GM12878 (cell line): ENCODE measurements around the gene EXD3. TPM values are rescaled to one million over a fixed set of nuclear protein-coding genes. Genes with fewer than 3 reads are reported as not detected.

Experiments
- BRCA1 ChIP-seq: IDR thresholded peaks from 2 replicates; pipeline ENCODE4 v1.6.1; 2011; ENCODE audit warnings: low read depth, low read length, improper control_type of control experiment
- CEBPZ ChIP-seq: fragments of 150-350 bp; IDR thresholded peaks from 2 replicates; pipeline ENCODE4 v1.6.1; 2016; ENCODE audit warnings: low read depth, low read length
- CUX1 ChIP-seq: IDR thresholded peaks from 2 replicates; pipeline ENCODE4 v1.6.1; 2012; ENCODE audit warnings: improper control_type of control experiment, low read depth, low read length; ENCODE audit not compliant: insufficient replicate concordance
- FOS ChIP-seq: IDR thresholded peaks from 3 replicates; pipeline ENCODE4 v1.6.1; 2011; ENCODE audit warnings: borderline replicate concordance; ENCODE audit not compliant: insufficient read length; ENCODE audit errors: extremely low read depth
- JUNB ChIP-seq: IDR thresholded peaks from 2 replicates; pipeline ENCODE4 v1.6.1; 2016; ENCODE audit warnings: antibody characterized with exemption, mild to moderate bottlenecking
- MEF2A ChIP-seq: IDR thresholded peaks from 2 replicates; pipeline ENCODE4 v1.6.1; 2011; ENCODE audit warnings: low read depth, mild to moderate bottlenecking, low read length, moderate library complexity; ENCODE audit not compliant: insufficient read depth
- MTA3 ChIP-seq: IDR thresholded peaks from 2 replicates; pipeline ENCODE4 v1.6.1; 2012; ENCODE audit warnings: low read length, inconsistent platforms, borderline replicate concordance
- MYB ChIP-seq: fragments of 150-350 bp; IDR thresholded peaks from 2 replicates; pipeline ENCODE4 v1.6.1; 2014; ENCODE audit warnings: mild to moderate bottlenecking, low read depth, low read length, borderline replicate concordance
- MYC ChIP-seq: IDR thresholded peaks from 2 replicates; pipeline ENCODE4 v1.6.1; 2011; ENCODE audit warnings: mild to moderate bottlenecking, low read length, moderate library complexity, inconsistent platforms; ENCODE audit not compliant: insufficient read depth, insufficient replicate concordance, insufficient read length, severe bottlenecking
- NRF1 ChIP-seq: conservative IDR thresholded peaks from 2 replicates; pipeline ENCODE4 v1.6.1; 2011; ENCODE audit warnings: mild to moderate bottlenecking, low read depth, low read length, improper control_type of control experiment
- PAX5 ChIP-seq: IDR thresholded peaks from 2 replicates; pipeline ENCODE4 v1.6.1; 2011; ENCODE audit warnings: low read depth, low read length, borderline replicate concordance
- POU2F2 ChIP-seq: IDR thresholded peaks from 3 replicates; pipeline ENCODE4 v1.6.1; 2011; ENCODE audit warnings: low read depth, mild to moderate bottlenecking, low read length, borderline replicate concordance
- SKIL ChIP-seq: fragments of 450-650 bp; IDR thresholded peaks from 2 replicates; pipeline ENCODE4 v1.6.1; 2017; ENCODE audit warnings: mild to moderate bottlenecking, low read depth, inconsistent platforms; ENCODE audit not compliant: poor library complexity, severe bottlenecking
- SMARCA5 ChIP-seq: fragments of 450-650 bp; IDR thresholded peaks from 2 replicates; pipeline ENCODE4 v1.6.1; 2017; ENCODE audit warnings: mild to moderate bottlenecking
- SP1 ChIP-seq: IDR thresholded peaks from one replicate; pipeline ENCODE4 v1.6.1; 2011; ENCODE audit warnings: low read depth, low read length
- SPI1 ChIP-seq: IDR thresholded peaks from 2 replicates; pipeline ENCODE4 v1.6.1; 2011; ENCODE audit warnings: low read depth, mild to moderate bottlenecking, low read length, moderate library complexity, borderline replicate concordance; ENCODE audit not compliant: insufficient read depth
- TCF12 ChIP-seq: IDR thresholded peaks from 2 replicates; pipeline ENCODE4 v1.6.1; 2011; ENCODE audit warnings: low read depth, mild to moderate bottlenecking, low read length
- YY1 ChIP-seq: IDR thresholded peaks from 2 replicates; pipeline ENCODE4 v1.6.1; 2011; ENCODE audit warnings: low read depth, mild to moderate bottlenecking, low read length
- ZNF622 ChIP-seq: fragments of 450-650 bp; IDR thresholded peaks from 2 replicates; pipeline ENCODE4 v1.6.1; 2017; ENCODE audit warnings: mild to moderate bottlenecking, inconsistent platforms
- polyA plus RNA-seq, 11 experiments: library from polyadenylated mRNA; depleted of rRNA in 4 of 11; unstranded in 6 of 11; stranded (reverse) in 5 of 11; fragments of >200 nt; fragmentation: Nextera tagmentation in 4 of 11; fragmentation: Illumina TruSeq in 1 of 11; extraction: Ambion mirVana in 4 of 11; extraction: Trizol in 1 of 11; gene quantifications; 1 replicate in 1 of 11; 2 replicates in 10 of 11; pipeline versions ENCODE4 v1.2.1 to v1.2.3, GENCODE V29; 2011 to 2016; ENCODE audit warnings: inconsistent platforms in 2 of 11, missing spikeins in 2 of 11, low read depth in 1 of 11
- total RNA-seq, 4 experiments: library from RNA; depleted of rRNA in 3 of 4; stranded (reverse); fragments of >200 nt in 3 of 4; fragmentation: Illumina TruSeq in 1 of 4; extraction: Trizol in 1 of 4; gene quantifications; 2 replicates each; pipeline versions ENCODE4 v1.2.1 to v1.2.3, GENCODE V29; 2013 to 2021

EXD3 gene
- total and polyA plus RNA-seq, 10 of the 15 experiments (the other 5 are each of a cell fraction or from before 2014, with no cell fraction given) = 0.21 to 7.1 (median 3.6) TPM

- TF ChIP-seq SPI1 (no peak), CUX1 (peak; percentile 63), POU2F2 (no peak), SKIL (no peak), TCF12 (peak; percentile 92), JUNB (no peak), MYB (no peak), MTA3 (no peak), SMARCA5 (0 out of 2 replicates have a peak, but pooled peaks have one; percentile 36), SP1 (peak; percentile 43), CEBPZ (no peak), PAX5 (no peak), NRF1 (no peak), MEF2A (no peak), FOS (no peak), MYC (no peak), YY1 (no peak), BRCA1 (no peak), ZNF622 (no peak)
Observed at GRCh38 chr9:137316012-137316981, 106.7 kb downstream of the EXD3 start (continued).
